ENCODE results near the gene ADARB1.

Gene ADARB1

GRCh38 chr21:45069085-45069484, 5.3 kb upstream of the ADARB1 start:
- no peak for DNase-seq (ENCODE audit: extremely low spot score)
- POLR2A ChIA-PET = no interaction called here
- CTCF ChIA-PET = no interaction called here
- TF ChIP-seq FOXA1 (IDR thresholded peaks at IDR 0.05) (no peak), SUZ12 (IDR thresholded peaks at IDR 0.05) (no peak), CTBP1 (IDR thresholded peaks at IDR 0.05; ENCODE audit: borderline replicate concordance) (no peak), PKNOX1 (IDR thresholded peaks at IDR 0.05) (no peak), NFRKB (IDR thresholded peaks at IDR 0.05) (no peak), ZNF384 (IDR thresholded peaks at IDR 0.05) (no peak), FOXM1 (IDR thresholded peaks at IDR 0.05; ENCODE audit: borderline replicate concordance) (no peak), LEF1 (IDR thresholded peaks at IDR 0.05; ENCODE audit: borderline replicate concordance) (no peak), HDGF (IDR thresholded peaks at IDR 0.05; ENCODE audit: borderline replicate concordance) (no peak), SP1 (IDR thresholded peaks at IDR 0.05) (no peak), L3MBTL2 (conservative IDR thresholded peaks at IDR 0.05) (no peak), FOXK2 (IDR thresholded peaks at IDR 0.05) (no peak)

- no peak for DNase-seq (ENCODE audit: extremely low spot score)
- ChIA-PET CTCF (no interaction called here), POLR2A (no interaction called here)
- no peak for TF ChIP-seq L3MBTL2 (conservative IDR thresholded peaks at IDR 0.05)
- no peak for TF ChIP-seq HDGF (IDR thresholded peaks at IDR 0.05; ENCODE audit: borderline replicate concordance)
These were observed 4.7 kb upstream of the ADARB1 start for GRCh38 chr21:45069711-45070110.

- no peak for DNase-seq (ENCODE audit: extremely low spot score)
- ChIA-PET POLR2A (no interaction called here), CTCF (no interaction called here)
- TF ChIP-seq CTBP1 (IDR thresholded peaks at IDR 0.05; ENCODE audit: borderline replicate concordance) (no peak), PKNOX1 (IDR thresholded peaks at IDR 0.05) (no peak)
These were observed 3.1 kb upstream of the ADARB1 start for GRCh38 chr21:45071078-45071873.

- DNase-seq (ENCODE audit: extremely low spot score) = no peak
- TF ChIP-seq LEF1 (IDR thresholded peaks at IDR 0.05; ENCODE audit: borderline replicate concordance) (no peak), TARDBP (IDR thresholded peaks at IDR 0.05) (no peak), FOXA1 (IDR thresholded peaks at IDR 0.05) (no peak), SUZ12 (IDR thresholded peaks at IDR 0.05) (no peak), L3MBTL2 (conservative IDR thresholded peaks at IDR 0.05) (no peak), ARNT (IDR thresholded peaks at IDR 0.05) (no peak), BHLHE40 (IDR thresholded peaks at IDR 0.05; ENCODE audit: borderline replicate concordance) (no peak), FOXM1 (IDR thresholded peaks at IDR 0.05; ENCODE audit: borderline replicate concordance) (no peak), PKNOX1 (IDR thresholded peaks at IDR 0.05) (no peak), NFRKB (IDR thresholded peaks at IDR 0.05) (no peak), ZNF384 (IDR thresholded peaks at IDR 0.05) (no peak)
- ChIA-PET POLR2A (no interaction called here), CTCF (no interaction called here)
These were observed 2.3 kb upstream of the ADARB1 start for GRCh38 chr21:45071874-45072737.

GRCh38 chr21:45072738-45073300, 1.6 kb upstream of the ADARB1 start:
- TF ChIP-seq ARNT (IDR thresholded peaks at IDR 0.05) = no peak
- TF ChIP-seq FOXA1 (IDR thresholded peaks at IDR 0.05) = no peak
- TF ChIP-seq NFRKB (IDR thresholded peaks at IDR 0.05) = no peak
- no peak for TF ChIP-seq HDGF (IDR thresholded peaks at IDR 0.05; ENCODE audit: borderline replicate concordance)
- no peak for TF ChIP-seq PKNOX1 (IDR thresholded peaks at IDR 0.05)
- no peak for TF ChIP-seq L3MBTL2 (conservative IDR thresholded peaks at IDR 0.05)
- TF ChIP-seq FOXK2 (IDR thresholded peaks at IDR 0.05) = no peak
- no peak for TF ChIP-seq BHLHE40 (IDR thresholded peaks at IDR 0.05; ENCODE audit: borderline replicate concordance)
- no peak for TF ChIP-seq SUZ12 (IDR thresholded peaks at IDR 0.05)
- TF ChIP-seq TARDBP (IDR thresholded peaks at IDR 0.05) = no peak
- no peak for TF ChIP-seq LEF1 (IDR thresholded peaks at IDR 0.05; ENCODE audit: borderline replicate concordance)
- TF ChIP-seq FOXM1 (IDR thresholded peaks at IDR 0.05; ENCODE audit: borderline replicate concordance) = no peak
- no peak for TF ChIP-seq ELF4 (IDR thresholded peaks at IDR 0.05)
- TF ChIP-seq SP1 (IDR thresholded peaks at IDR 0.05) = no peak
- ChIA-PET POLR2A (interaction anchor here (1.8 to 1.9 kb wide), 2 partner anchors 67 to 133 kb away, joined by 5 to 10 read pairs; partner anchors contain the start of gene SLX9), CTCF (interaction anchor here (0.6 kb wide), 1 partner anchor 87 kb away, joined by 3 read pairs; no protein-coding TSS in a partner anchor)
- DNase-seq (ENCODE audit: extremely low spot score) = no peak

All from HEK293T (cell line).